Epithelial cell of esophagus (primary cell): ENCODE measurements around the gene SLN.

Experiments used
- DNase-seq: peaks from one replicate; pipeline ENCODE4 v3.0.0; 2010; ENCODE audit warnings: low read depth
- H3K4me3 ChIP-seq: 2 replicates; pipeline ENCODE4 v1.5.1; 2011; ENCODE audit warnings: mild to moderate bottlenecking, low read length, control low read depth
- CTCF ChIP-seq: IDR thresholded peaks from 2 replicates; pipeline ENCODE4 v1.5.1; 2011; ENCODE audit warnings: low read depth, mild to moderate bottlenecking, low read length, control low read depth, inconsistent platforms; ENCODE audit not compliant: insufficient read depth; ENCODE audit errors: missing control alignments

The SLN gene

GRCh38 chr11:107707215-107707671 is 4.6 kb downstream of the SLN start:
- TF ChIP-seq CTCF, result no peak
- no peak overlapping the region for H3K4me3 ChIP-seq
- no peak for DNase-seq

- no peak overlapping the region for H3K4me3 ChIP-seq
- DNase-seq, result no peak
- no peak for TF ChIP-seq CTCF
Measured at GRCh38 chr11:107706531-107706930, 5.3 kb downstream of the SLN start.

GRCh38 chr11:107705027-107705426 is 6.8 kb downstream of the SLN start:
- DNase-seq, result peak; percentile 92
- TF ChIP-seq CTCF, result no peak

GRCh38 chr11:107704451-107704850 is 7.4 kb downstream of the SLN start:
- no peak for TF ChIP-seq CTCF
- peak; percentile 64 for DNase-seq
- H3K4me3 ChIP-seq, result no peak overlapping the region

More at GRCh38 chr11:107705027-107705426, 6.8 kb downstream of the SLN start:
- no peak overlapping the region for H3K4me3 ChIP-seq

GRCh38 chr11:107702723-107703122 is 9.1 kb downstream of the SLN start:
- peak; percentile 11 for DNase-seq
- no peak overlapping the region for H3K4me3 ChIP-seq
- no peak for TF ChIP-seq CTCF

GRCh38 chr11:107702109-107702660 is 9.7 kb downstream of the SLN start:
- H3K4me3 ChIP-seq, result no peak overlapping the region
- DNase-seq, result no peak
- no peak for TF ChIP-seq CTCF
